GM21737 (cell line): ENCODE data around the gene TNFRSF11A.

Experiments used
- ATAC-seq: cut with Tn5 transposase; IDR thresholded peaks from one replicate; pipeline ENCODE4 v1.9.1; 2021; ENCODE audit warnings: mild to moderate bottlenecking, moderate library complexity; ENCODE audit not compliant: unreplicated experiment

Gene TNFRSF11A

GRCh38 chr18:62377131-62377807 lies 52.2 kb downstream of the TNFRSF11A start:
- no peak for ATAC-seq

- no peak for ATAC-seq
Observed at GRCh38 chr18:62379051-62379450, 53.9 kb downstream of the TNFRSF11A start.

GRCh38 chr18:62381373-62381772 lies 56.3 kb downstream of the TNFRSF11A start:
- no peak for ATAC-seq

GRCh38 chr18:62384068-62384467 lies 59.0 kb downstream of the TNFRSF11A start:
- ATAC-seq = no peak

GRCh38 chr18:62384610-62385097 lies 59.5 kb downstream of the TNFRSF11A start:
- ATAC-seq = no peak

GRCh38 chr18:62386091-62386490 lies 61.0 kb downstream of the TNFRSF11A start:
- no peak for ATAC-seq

- ATAC-seq = no peak
Observed at GRCh38 chr18:62386601-62387000, 61.5 kb downstream of the TNFRSF11A start.

GRCh38 chr18:62387257-62387656 lies 62.1 kb downstream of the TNFRSF11A start:
- no peak for ATAC-seq

GRCh38 chr18:62388855-62389760 lies 64.0 kb downstream of the TNFRSF11A start:
- no peak for ATAC-seq

- no peak for ATAC-seq
Observed at GRCh38 chr18:62389761-62390481, 64.8 kb downstream of the TNFRSF11A start.

- no peak for ATAC-seq
Observed at GRCh38 chr18:62394006-62394763, 69.1 kb downstream of the TNFRSF11A start.

- no peak for ATAC-seq
Observed at GRCh38 chr18:62396381-62396780, 71.3 kb downstream of the TNFRSF11A start.

- no peak for ATAC-seq
Observed at GRCh38 chr18:62396967-62397366, 71.9 kb downstream of the TNFRSF11A start.

GRCh38 chr18:62398291-62398690 lies 73.2 kb downstream of the TNFRSF11A start:
- ATAC-seq = no peak

- no peak for ATAC-seq
Observed at GRCh38 chr18:62399276-62399675, 74.2 kb downstream of the TNFRSF11A start.

- no peak for ATAC-seq
Observed at GRCh38 chr18:62399781-62400308, 74.7 kb downstream of the TNFRSF11A start.

GRCh38 chr18:62400916-62401315 lies 75.8 kb downstream of the TNFRSF11A start:
- no peak for ATAC-seq

GRCh38 chr18:62402342-62402948 lies 77.3 kb downstream of the TNFRSF11A start:
- no peak for ATAC-seq

GRCh38 chr18:62403120-62403519 lies 78.0 kb downstream of the TNFRSF11A start:
- no peak for ATAC-seq

GRCh38 chr18:62404881-62405280 lies 79.8 kb downstream of the TNFRSF11A start:
- no peak for ATAC-seq
